GM18951 (cell line): ENCODE measurements around the gene NKIRAS2.

Experiments used
- POLR2A ChIP-seq: IDR thresholded peaks from 4 replicates; pipeline ENCODE4 v1.6.1; 2011; ENCODE audit warnings: mild to moderate bottlenecking; ENCODE audit not compliant: insufficient read length, insufficient read depth; ENCODE audit errors: extremely low read depth
- in situ Hi-C: fragments of 300-500 bp; cut with MboI; formaldehyde crosslinking; loops from one replicate; pipeline ENCODE4 v1.12.0; 2022; ENCODE audit warnings: low sequenced_read_pairs, mixed read lengths, inconsistent platforms; ENCODE audit not compliant: unreplicated experiment

The NKIRAS2 gene

DNA sequence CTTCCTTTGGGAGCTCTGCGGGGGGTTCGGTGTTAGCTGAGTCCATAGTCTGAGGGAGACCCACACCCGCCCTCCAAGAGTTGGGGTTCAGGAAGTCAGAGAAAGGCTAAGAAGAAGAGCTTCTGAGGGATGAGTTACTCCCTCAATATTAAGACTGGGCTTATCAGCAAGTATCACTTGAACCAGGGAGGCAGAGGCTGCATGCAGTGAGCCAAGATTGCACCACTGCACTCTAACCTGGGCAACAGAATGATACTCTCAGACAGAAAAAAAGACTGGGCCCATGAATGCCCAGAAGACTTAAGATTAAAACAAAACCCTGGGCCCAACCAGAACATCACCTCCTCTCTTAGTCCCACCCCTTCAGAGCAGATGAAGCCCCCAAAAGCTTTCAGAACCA lies 6.0 kb downstream of the NKIRAS2 start:
- TF ChIP-seq POLR2A: no peak
- in situ Hi-C loops: loop anchor here (10.0 kb wide), 1 partner anchor 89 kb away; the partner anchor contains the start of gene DHX58

GRCh38 chr17:42026857-42027589 lies 7.1 kb downstream of the NKIRAS2 start:
- TF ChIP-seq POLR2A: no peak
- in situ Hi-C loops: loop anchor here (10.0 kb wide), 1 partner anchor 88 kb away; the partner anchor contains the start of gene DHX58

- in situ Hi-C loops: loop anchor here (10.0 kb wide), 1 partner anchor 87 kb away; the partner anchor contains the start of gene DHX58
- no peak for TF ChIP-seq POLR2A
These were observed 7.7 kb downstream of the NKIRAS2 start for GRCh38 chr17:42027590-42027889.

DNA sequence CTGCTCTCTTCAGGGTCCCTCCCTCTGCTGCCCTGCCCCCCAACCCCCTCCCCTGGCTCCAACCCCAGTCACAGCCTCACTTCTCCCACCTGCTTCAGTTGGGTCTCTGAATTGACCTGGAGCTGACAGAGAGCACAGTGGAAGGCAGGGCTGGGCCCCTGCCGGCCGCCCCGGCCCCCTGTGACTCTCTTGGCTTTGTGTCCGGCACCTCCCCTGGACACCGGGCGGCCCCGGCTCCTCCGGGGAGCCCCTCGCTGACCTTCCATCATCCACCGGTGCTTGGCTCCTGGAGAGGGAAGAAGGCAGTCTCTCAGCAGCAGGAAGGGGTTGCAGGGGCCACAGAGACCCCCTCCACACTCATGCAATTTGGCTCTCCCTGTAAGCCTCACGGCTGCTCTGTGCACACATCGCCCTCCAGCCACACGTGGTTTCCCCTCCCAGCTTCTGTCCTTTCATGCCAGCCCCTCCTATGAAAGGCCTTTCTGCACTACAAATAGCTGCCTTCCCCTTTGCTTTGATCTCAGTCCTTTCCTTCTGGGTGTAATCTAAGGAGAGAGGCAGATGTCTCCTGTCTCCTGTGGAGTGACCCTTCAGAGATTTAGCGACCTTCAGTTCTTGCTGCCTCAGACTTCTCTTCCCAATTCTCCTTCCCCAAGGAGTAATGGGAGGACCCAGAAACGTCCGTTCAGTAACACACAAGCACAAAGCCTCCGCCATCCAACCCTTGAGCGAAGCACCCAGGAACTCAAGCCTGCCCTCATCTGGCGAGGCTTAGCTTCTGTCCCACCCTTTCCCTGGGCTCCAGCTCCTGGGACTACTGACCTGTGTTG lies 8.3 kb downstream of the NKIRAS2 start:
- TF ChIP-seq POLR2A: no peak
- in situ Hi-C loops: loop anchor here (10.0 kb wide), 1 partner anchor 87 kb away; the partner anchor contains the start of gene DHX58

DNA sequence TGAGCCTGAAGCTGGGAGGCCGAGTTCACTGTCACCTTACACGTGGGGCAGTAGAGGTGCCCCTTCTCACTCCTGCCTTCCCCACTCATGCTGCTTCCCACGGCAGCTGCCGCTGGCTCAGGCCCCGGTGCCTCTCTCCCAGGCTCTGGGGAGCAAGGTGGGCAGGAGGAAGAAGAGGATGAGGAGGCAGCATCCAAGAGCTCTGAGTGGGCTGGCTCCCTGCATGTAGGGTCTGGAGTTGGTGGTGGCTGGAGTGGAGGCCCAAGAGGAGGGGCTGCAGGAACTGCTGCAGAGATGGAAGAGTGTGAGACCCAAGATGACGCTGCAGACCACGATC lies 8.9 kb downstream of the NKIRAS2 start:
- no peak for TF ChIP-seq POLR2A
- in situ Hi-C loops: loop anchor here (10.0 kb wide), 1 partner anchor 86 kb away; the partner anchor contains the start of gene DHX58

GRCh38 chr17:42031584-42031983 lies 11.7 kb downstream of the NKIRAS2 start:
- in situ Hi-C loops: no loop called here
- TF ChIP-seq POLR2A: no peak

GRCh38 chr17:42034059-42034458 lies 14.2 kb downstream of the NKIRAS2 start:
- in situ Hi-C loops: no loop called here

GRCh38 chr17:42038221-42038973 lies 18.5 kb downstream of the NKIRAS2 start:
- in situ Hi-C loops: no loop called here

More at GRCh38 chr17:42034059-42034458, 14.2 kb downstream of the NKIRAS2 start:
- no peak for TF ChIP-seq POLR2A

GRCh38 chr17:42039794-42040763 lies 20.2 kb downstream of the NKIRAS2 start:
- in situ Hi-C loops: no loop called here
- no peak for TF ChIP-seq POLR2A

More at GRCh38 chr17:42038221-42038973, 18.5 kb downstream of the NKIRAS2 start:
- TF ChIP-seq POLR2A: no peak

- in situ Hi-C loops: no loop called here
- no peak for TF ChIP-seq POLR2A
These were observed 20.9 kb downstream of the NKIRAS2 start for GRCh38 chr17:42040818-42041217.

GRCh38 chr17:42041619-42042018 lies 21.7 kb downstream of the NKIRAS2 start:
- in situ Hi-C loops: no loop called here
- no peak for TF ChIP-seq POLR2A
